Ishikawa (cell line): ENCODE measurements around the gene MAL.

Experiments
- CEBPB ChIP-seq: IDR thresholded peaks from 2 replicates; pipeline ENCODE4 v1.6.1; 2012
- CREB1 ChIP-seq: IDR thresholded peaks from 2 replicates; pipeline ENCODE4 v1.6.1; 2012; ENCODE audit warnings: low read depth
- EGR1 ChIP-seq: IDR thresholded peaks from 2 replicates; pipeline ENCODE4 v1.6.1; 2012
- EP300 ChIP-seq: IDR thresholded peaks from 2 replicates; pipeline ENCODE4 v1.6.1; 2012; ENCODE audit warnings: borderline replicate concordance
- FOXM1 ChIP-seq: IDR thresholded peaks from 2 replicates; pipeline ENCODE4 v1.6.1; 2012; ENCODE audit warnings: low read depth, borderline replicate concordance
- MAX ChIP-seq: IDR thresholded peaks from 2 replicates; pipeline ENCODE4 v1.6.1; 2012
- NFIC ChIP-seq: IDR thresholded peaks from 2 replicates; pipeline ENCODE4 v1.6.1; 2012
- RAD21 ChIP-seq: IDR thresholded peaks from 2 replicates; pipeline ENCODE4 v1.6.1; 2012; ENCODE audit warnings: low read depth
- REST ChIP-seq: IDR thresholded peaks from 2 replicates; pipeline ENCODE4 v1.6.1; 2012; ENCODE audit warnings: low read depth, mild to moderate bottlenecking
- TAF1 ChIP-seq: IDR thresholded peaks from 2 replicates; pipeline ENCODE4 v1.6.1; 2012; ENCODE audit warnings: low read depth, mild to moderate bottlenecking
- TCF12 ChIP-seq: IDR thresholded peaks from 2 replicates; pipeline ENCODE4 v1.6.1; 2012; ENCODE audit warnings: low read depth
- TEAD4 ChIP-seq: IDR thresholded peaks from 2 replicates; pipeline ENCODE4 v1.6.1; 2012
- USF1 ChIP-seq: IDR thresholded peaks from 2 replicates; pipeline ENCODE4 v1.6.1; 2012
- YY1 ChIP-seq: IDR thresholded peaks from 2 replicates; pipeline ENCODE4 v1.6.1; 2012; ENCODE audit warnings: low read depth
- ZBTB7A ChIP-seq: IDR thresholded peaks from 2 replicates; pipeline ENCODE4 v1.6.1; 2012; ENCODE audit warnings: low read depth

Gene MAL

GRCh38 chr2:94997981-94998930, 27.3 kb upstream of the MAL start:
- TF ChIP-seq REST = no peak
- no peak for TF ChIP-seq TAF1
- no peak for TF ChIP-seq RAD21
- no peak for TF ChIP-seq TCF12
- no peak for TF ChIP-seq CREB1
- no peak for TF ChIP-seq EGR1

- TF ChIP-seq CREB1 = no peak
- no peak for TF ChIP-seq YY1
- TF ChIP-seq REST = no peak
- no peak for TF ChIP-seq USF1
- no peak for TF ChIP-seq TCF12
- no peak for TF ChIP-seq CEBPB
- no peak for TF ChIP-seq MAX
- no peak for TF ChIP-seq NFIC
- TF ChIP-seq ZBTB7A = no peak
- no peak for TF ChIP-seq FOXM1
- no peak for TF ChIP-seq EGR1
These were observed 26.1 kb upstream of the MAL start for GRCh38 chr2:94999431-94999883.

- TF ChIP-seq CEBPB (no peak), EGR1 (no peak), FOXM1 (no peak), TEAD4 (no peak), NFIC (no peak), REST (no peak), MAX (no peak), EP300 (no peak), TCF12 (no peak), ZBTB7A (no peak), CREB1 (no peak), YY1 (no peak), USF1 (no peak)
These were observed 24.4 kb upstream of the MAL start for GRCh38 chr2:95001051-95001562.

- TF ChIP-seq TEAD4 (no peak), MAX (no peak), CREB1 (no peak), ZBTB7A (no peak), TCF12 (no peak), NFIC (no peak), FOXM1 (no peak), RAD21 (no peak), EP300 (no peak), REST (no peak), USF1 (no peak), TAF1 (no peak)
These were observed 23.8 kb upstream of the MAL start for GRCh38 chr2:95001701-95002100.
